Progenitor cell of endocrine pancreas (in vitro differentiated cells): ENCODE measurements around the gene TMEM165. TPM values are rescaled to one million over a fixed set of nuclear protein-coding genes. Genes with fewer than 3 reads are reported as not detected.

Source experiments
- DNase-seq: peaks from one replicate; pipeline ENCODE4 v3.0.0; 2021; ENCODE audit warnings: low spot score; ENCODE audit not compliant: unreplicated experiment
- H3K27ac Mint-ChIP-seq: 2 replicates; pipeline ENCODE4 v1.8.0; 2021; ENCODE audit warnings: mild to moderate bottlenecking, moderate library complexity, mixed read lengths
- H3K27me3 Mint-ChIP-seq: 2 replicates; pipeline ENCODE4 v1.8.0; 2021; ENCODE audit warnings: mixed read lengths
- H3K36me3 Mint-ChIP-seq: 2 replicates; pipeline ENCODE4 v1.8.0; 2022; ENCODE audit warnings: mixed read lengths; ENCODE audit not compliant: insufficient read depth
- H3K4me1 Mint-ChIP-seq: 2 replicates; pipeline ENCODE4 v1.8.0; 2021; ENCODE audit warnings: low read depth, mixed read lengths
- H3K4me3 Mint-ChIP-seq: 2 replicates; pipeline ENCODE4 v1.8.0; 2021; ENCODE audit warnings: low read depth, mild to moderate bottlenecking, moderate library complexity, mixed read lengths
- H3K9me3 Mint-ChIP-seq: 2 replicates; pipeline ENCODE4 v1.8.0; 2021; ENCODE audit warnings: low read depth, mixed read lengths
- CTCF ChIP-seq: fragments of 200-600 bp; sonication (generic); IDR thresholded peaks from one replicate; pipeline ENCODE4 v1.5.0; 2021; ENCODE audit warnings: antibody characterized with exemption, mild to moderate bottlenecking; ENCODE audit not compliant: unreplicated experiment
- total RNA-seq: library from RNA; stranded (reverse); gene quantifications from 2 replicates; pipeline ENCODE4 v1.2.1, GENCODE V29; 2021

The TMEM165 gene
- total RNA-seq, 1 donor from 2014 or later, result 65.7 TPM

- Mint-ChIP-seq H3K36me3 (peaks cover 9% of the 10 kb centered on the region), H3K4me3 (no peak overlapping the region), H3K27me3 (no peaks in the 10 kb centered on the region), H3K27ac (no peak overlapping the region), H3K9me3 (no peaks in the 10 kb centered on the region), H3K4me1 (no peaks in the 10 kb centered on the region)
- DNase-seq, result no peak
- no peak for TF ChIP-seq CTCF
Measured at GRCh38 chr4:55468724-55469123, 73.0 kb downstream of the TMEM165 start.

DNA sequence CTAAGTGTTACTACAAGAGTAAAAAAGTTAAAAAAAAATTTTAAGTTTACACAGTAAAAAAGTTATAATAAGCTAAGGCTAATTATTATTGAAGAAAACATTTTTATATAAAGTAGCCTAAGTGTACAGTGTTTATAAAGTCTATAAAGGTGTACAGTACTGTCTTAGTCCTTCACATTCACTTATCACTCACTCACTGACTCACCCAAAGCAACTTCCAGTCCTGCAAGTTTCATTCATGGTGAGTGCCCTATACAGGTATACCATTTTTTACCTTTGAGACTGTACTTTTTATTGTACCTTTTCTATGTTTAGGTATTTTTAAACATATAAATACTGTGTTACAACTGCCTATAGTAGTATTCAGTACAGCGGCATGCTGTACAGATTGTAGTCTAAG is 74.2 kb downstream of the TMEM165 start:
- Mint-ChIP-seq H3K27me3 (no peaks in the 10 kb centered on the region), H3K36me3 (peaks cover 19% of the 10 kb centered on the region), H3K4me3 (no peak overlapping the region), H3K4me1 (no peaks in the 10 kb centered on the region), H3K9me3 (peaks cover 5% of the 10 kb centered on the region), H3K27ac (no peak overlapping the region)
- no peak for TF ChIP-seq CTCF
- no peak for DNase-seq

Other genes starting within 250 kb of the TMEM165 start
- 12.1 and 13.2 TPM in 2 replicates for gene SRD5A3, start 49.7 kb upstream of the TMEM165 start, total RNA-seq
- 16.0 and 17.3 TPM in 2 replicates for gene CLOCK, start 151.0 kb downstream of the TMEM165 start, total RNA-seq
- gene PDCL2, start 196.3 kb downstream of the TMEM165 start, total RNA-seq, result not detected in 2 replicates
- gene NMU, start 240.3 kb downstream of the TMEM165 start, total RNA-seq, result 0.77 and 1.7 TPM in 2 replicates